Skeletal muscle tissue (tissue), 4 donors: Measurements from ENCODE around the gene LRRC8D. TPM values are rescaled to one million over a fixed set of nuclear protein-coding genes. Genes with fewer than 3 reads are reported as not detected.

Experiments used
- H3K27ac ChIP-seq: one replicate; pipeline ENCODE4 v1.7.0; 2013; ENCODE audit warnings: mild to moderate bottlenecking, low read depth, low read length, inconsistent platforms
- H3K27me3 ChIP-seq, 3 donors: one replicate each; pipeline ENCODE4 v1.7.0; 2013; ENCODE audit warnings: low read length in 3 of 3; ENCODE audit not compliant: control insufficient read depth in 3 of 3, insufficient read depth in 3 of 3
- H3K36me3 ChIP-seq, 3 donors: one replicate each; pipeline ENCODE4 v1.7.0; 2013; ENCODE audit warnings: low read length in 3 of 3; ENCODE audit not compliant: control insufficient read depth in 3 of 3, insufficient read depth in 3 of 3
- H3K4me1 ChIP-seq, 3 donors: one replicate each; pipeline ENCODE4 v1.7.0; 2013; ENCODE audit warnings: low read length in 3 of 3, mild to moderate bottlenecking in 3 of 3; ENCODE audit not compliant: control insufficient read depth in 3 of 3, insufficient read depth in 3 of 3
- H3K4me3 ChIP-seq, 3 donors: one replicate each; pipeline ENCODE4 v1.7.0; 2013; ENCODE audit warnings: low read length in 3 of 3
- H3K9ac ChIP-seq, 3 donors: one replicate each; pipeline ENCODE4 v1.7.0; 2013; ENCODE audit warnings: low read length in 3 of 3, mild to moderate bottlenecking in 3 of 3, moderate library complexity in 2 of 3, low read depth in 1 of 3
- H3K9me3 ChIP-seq, 3 donors: one replicate each; pipeline ENCODE4 v1.7.0; 2013; ENCODE audit warnings: low read length in 3 of 3; ENCODE audit not compliant: control insufficient read depth in 3 of 3
- total RNA-seq: library from RNA; depleted of rRNA; stranded (reverse); fragments of >200 nt; gene quantifications from one replicate; pipeline ENCODE4 v1.2.3, GENCODE V29; 2014
- donor health status: Osteomylitis.

Gene LRRC8D
- total RNA-seq, 1 donor from 2014 or later = 4.7 TPM

GRCh38 chr1:89880679-89881078, 59.8 kb downstream of the LRRC8D start:
- H3K4me3 ChIP-seq = no peak overlapping the region
- H3K9ac ChIP-seq = no peak overlapping the region
- no peaks in the 10 kb centered on the region for H3K36me3 ChIP-seq
- H3K4me1 ChIP-seq = peaks cover 0 to 15% (median 6%) of the 10 kb centered on the region in 3 donors
- H3K27me3 ChIP-seq = no peaks in the 10 kb centered on the region
- H3K27ac ChIP-seq = no peak overlapping the region
- no peaks in the 10 kb centered on the region for H3K9me3 ChIP-seq

DNA sequence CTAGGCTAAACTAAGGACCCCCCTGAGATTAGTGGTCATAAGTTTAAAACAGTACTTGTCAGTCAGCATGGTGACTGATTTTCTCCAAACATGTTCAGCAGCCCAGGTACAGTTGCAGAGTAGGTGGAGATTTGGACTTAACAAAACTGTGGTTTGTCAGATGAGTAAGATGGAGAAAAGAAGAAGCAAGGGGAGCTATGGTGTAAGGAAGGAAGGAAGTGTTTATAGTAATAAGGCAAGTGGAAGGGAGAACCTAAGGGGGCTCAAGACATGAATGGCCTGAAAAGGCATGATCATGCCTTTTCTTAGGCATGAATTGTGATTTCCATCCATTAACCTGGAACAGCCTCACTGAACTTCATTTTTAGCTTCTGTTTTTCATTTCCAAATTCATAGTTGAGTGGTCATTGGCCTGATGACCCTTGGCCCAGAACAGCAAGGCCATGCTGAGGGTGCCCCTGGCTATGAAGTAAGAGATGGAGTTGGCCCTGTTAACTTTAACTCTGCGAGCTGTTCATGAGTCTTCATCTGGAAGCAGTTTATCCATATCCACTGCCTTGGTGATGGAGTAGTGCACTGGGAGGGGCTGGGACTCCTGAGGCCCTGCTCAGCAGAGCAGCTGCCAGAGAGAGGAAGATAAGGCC, 60.7 kb downstream of the LRRC8D start:
- Histone ChIP-seq H3K4me3 (no peak overlapping the region), H3K27ac (no peak overlapping the region), H3K36me3 (no peaks in the 10 kb centered on the region), H3K27me3 (no peaks in the 10 kb centered on the region), H3K4me1 (peaks cover 0 to 15% (median 6%) of the 10 kb centered on the region in 3 donors), H3K9ac (no peak overlapping the region), H3K9me3 (no peaks in the 10 kb centered on the region)

DNA sequence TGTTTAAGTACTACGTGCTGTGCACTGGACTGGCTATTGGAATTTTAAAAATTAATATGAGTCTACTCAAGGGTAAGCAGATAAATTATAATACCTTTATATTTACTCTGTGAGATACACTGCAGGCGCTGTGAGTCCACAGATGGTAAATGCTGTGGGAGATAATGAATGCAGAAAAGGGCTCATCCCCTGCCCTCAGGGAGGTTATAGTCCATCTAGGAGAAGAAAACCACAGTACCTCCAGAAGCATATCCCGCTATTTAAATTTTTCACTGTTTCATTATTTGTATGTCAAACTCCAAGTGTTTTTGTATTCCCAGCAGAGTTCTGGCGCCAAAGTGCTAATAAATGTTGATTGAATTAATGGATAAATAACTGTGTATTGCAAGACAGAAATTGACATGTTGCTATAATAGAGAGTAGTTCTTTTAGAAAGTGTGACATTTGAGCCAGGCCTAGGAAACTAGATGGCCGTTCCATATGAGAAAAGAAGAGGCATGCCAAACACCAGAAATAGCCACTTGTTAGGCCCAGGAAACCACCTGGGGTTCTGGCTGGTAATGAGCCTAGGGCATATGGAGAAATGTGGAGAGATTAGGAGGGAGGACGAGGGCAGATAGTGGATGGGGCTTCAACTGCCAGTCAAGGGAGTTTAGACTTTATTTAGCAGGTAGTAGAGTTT, 61.7 kb downstream of the LRRC8D start:
- Histone ChIP-seq H3K36me3 (no peaks in the 10 kb centered on the region), H3K9me3 (no peaks in the 10 kb centered on the region), H3K27ac (no peak overlapping the region), H3K9ac (no peak overlapping the region), H3K4me1 (peaks cover 0 to 15% (median 6%) of the 10 kb centered on the region in 3 donors), H3K4me3 (no peak overlapping the region), H3K27me3 (no peaks in the 10 kb centered on the region)

- Histone ChIP-seq H3K27ac (no peak overlapping the region), H3K4me3 (no peak overlapping the region), H3K4me1 (peaks cover 0 to 14% (median 6%) of the 10 kb centered on the region in 3 donors), H3K9me3 (no peaks in the 10 kb centered on the region), H3K27me3 (no peaks in the 10 kb centered on the region), H3K36me3 (no peaks in the 10 kb centered on the region), H3K9ac (no peak overlapping the region)
These were observed 62.2 kb downstream of the LRRC8D start for GRCh38 chr1:89883030-89883379.

DNA sequence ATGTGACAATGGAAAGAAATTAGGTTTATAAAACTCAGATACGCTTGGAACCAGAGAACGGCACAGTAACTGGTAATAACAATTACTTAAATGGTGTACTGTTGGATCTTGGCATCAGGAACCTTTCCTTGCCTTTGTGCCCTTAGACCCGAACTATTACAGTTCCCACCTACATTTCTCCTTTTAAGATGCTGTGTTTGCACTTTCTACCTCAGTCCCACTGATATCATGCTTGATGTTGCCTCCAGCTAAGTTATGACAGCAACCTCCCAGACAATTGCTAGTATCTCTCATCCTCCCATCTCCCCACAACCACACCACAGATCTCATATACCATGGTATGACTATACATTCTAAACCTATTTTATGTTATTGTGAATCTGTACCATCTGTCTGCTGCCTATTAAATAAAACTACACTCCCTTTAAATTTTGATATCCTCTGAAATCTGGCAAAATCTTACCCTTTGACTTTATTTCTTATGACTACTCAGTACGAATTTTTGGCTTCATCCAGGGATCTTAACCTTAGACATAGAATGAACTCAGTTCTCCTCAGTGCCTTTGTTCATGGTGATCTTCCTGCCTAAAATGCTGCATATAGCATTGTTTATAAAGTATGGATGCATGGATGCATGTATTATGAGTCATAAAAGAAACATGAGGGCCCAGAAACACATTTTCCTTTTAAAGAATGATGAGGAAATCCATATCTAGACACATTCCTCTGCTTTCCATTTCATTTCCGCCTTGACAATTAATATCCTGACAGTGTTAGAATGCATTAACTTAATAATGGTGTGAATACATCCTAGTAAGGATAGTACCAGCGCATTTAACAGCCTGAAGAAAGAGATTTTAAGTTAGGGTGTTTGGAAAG, 64.1 kb downstream of the LRRC8D start:
- Histone ChIP-seq H3K27ac (no peak overlapping the region), H3K9ac (no peak overlapping the region), H3K36me3 (no peaks in the 10 kb centered on the region)

DNA sequence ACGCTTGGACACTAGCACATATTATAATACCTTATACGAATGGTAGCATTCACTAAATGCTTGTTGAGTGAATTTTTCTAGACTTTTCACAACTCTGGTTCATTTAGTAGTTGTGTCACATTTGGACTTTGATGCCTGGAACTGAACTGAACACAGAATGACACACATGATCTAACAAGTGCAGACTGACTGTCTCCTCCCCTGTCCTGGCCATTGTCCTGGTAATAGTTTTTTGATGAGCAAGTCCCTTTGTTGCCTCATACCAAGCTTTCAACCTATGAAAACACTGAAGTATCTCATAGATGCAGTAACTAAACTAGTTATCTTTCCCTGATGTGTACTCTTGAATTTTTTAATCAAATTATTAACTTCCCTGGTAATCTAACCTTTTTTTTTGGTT, 66.4 kb downstream of the LRRC8D start:
- H3K9ac ChIP-seq = no peak overlapping the region
- H3K4me1 ChIP-seq = peaks cover 0 to 10% (median 2%) of the 10 kb centered on the region in 3 donors
- no peak overlapping the region for H3K27ac ChIP-seq
- no peaks in the 10 kb centered on the region for H3K9me3 ChIP-seq
- no peaks in the 10 kb centered on the region for H3K27me3 ChIP-seq
- no peak overlapping the region for H3K4me3 ChIP-seq
- H3K36me3 ChIP-seq = no peaks in the 10 kb centered on the region

More for the DNA sequence above, 64.1 kb downstream of the LRRC8D start:
- Histone ChIP-seq H3K4me1 (peaks cover 0 to 10% (median 2%) of the 10 kb centered on the region in 3 donors), H3K27me3 (no peaks in the 10 kb centered on the region), H3K4me3 (no peak overlapping the region), H3K9me3 (no peaks in the 10 kb centered on the region)

GRCh38 chr1:89887713-89888112, 66.9 kb downstream of the LRRC8D start:
- no peak overlapping the region for H3K27ac ChIP-seq
- no peak overlapping the region for H3K9ac ChIP-seq
- no peaks in the 10 kb centered on the region for H3K36me3 ChIP-seq
- H3K27me3 ChIP-seq = no peaks in the 10 kb centered on the region
- peaks cover 0 to 6% (median under 1%) of the 10 kb centered on the region in 3 donors for H3K4me1 ChIP-seq
- H3K4me3 ChIP-seq = no peak overlapping the region
- H3K9me3 ChIP-seq = no peaks in the 10 kb centered on the region

DNA sequence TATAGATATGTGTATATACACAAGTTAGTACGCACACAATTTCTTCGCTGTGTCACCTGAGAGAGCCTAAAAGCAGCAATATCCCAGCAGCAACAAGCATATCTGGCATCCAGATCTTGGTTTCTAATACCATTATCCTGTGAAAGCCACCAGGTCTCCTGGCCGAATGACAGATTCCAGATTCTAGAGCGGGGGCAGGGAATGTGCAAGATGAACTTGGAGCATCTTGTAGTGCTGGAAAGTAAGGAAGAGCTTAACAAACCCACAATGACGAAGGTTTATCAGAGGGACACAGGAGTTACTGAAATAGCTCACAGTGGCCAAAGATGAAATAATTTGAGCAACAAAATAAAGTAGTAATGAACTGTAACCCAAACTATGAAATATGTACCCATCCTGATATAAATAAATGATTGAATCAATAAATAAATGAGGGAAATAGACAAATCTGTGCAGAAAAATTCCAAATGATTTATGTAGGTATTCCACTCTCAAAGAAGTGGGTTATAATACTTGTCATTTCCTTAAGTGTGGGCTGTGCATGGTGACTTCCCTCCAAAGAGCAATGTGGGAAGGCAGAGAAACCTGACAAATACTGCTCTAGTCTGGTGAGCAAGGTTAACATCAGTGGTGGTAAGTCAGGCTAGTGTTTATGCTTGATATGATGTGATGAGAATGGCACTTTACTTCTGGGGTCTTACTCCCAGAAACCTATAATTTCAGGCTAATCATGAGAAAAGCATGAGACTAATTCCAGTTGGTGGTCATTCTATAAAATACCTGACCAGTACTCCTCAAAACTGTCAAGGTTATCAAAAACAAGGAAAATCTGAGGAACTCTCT, 67.9 kb downstream of the LRRC8D start:
- Histone ChIP-seq H3K9ac (no peak overlapping the region), H3K36me3 (no peaks in the 10 kb centered on the region), H3K9me3 (no peaks in the 10 kb centered on the region), H3K27ac (no peak overlapping the region), H3K4me3 (no peak overlapping the region), H3K27me3 (no peaks in the 10 kb centered on the region), H3K4me1 (no peaks in the 10 kb centered on the region)

DNA sequence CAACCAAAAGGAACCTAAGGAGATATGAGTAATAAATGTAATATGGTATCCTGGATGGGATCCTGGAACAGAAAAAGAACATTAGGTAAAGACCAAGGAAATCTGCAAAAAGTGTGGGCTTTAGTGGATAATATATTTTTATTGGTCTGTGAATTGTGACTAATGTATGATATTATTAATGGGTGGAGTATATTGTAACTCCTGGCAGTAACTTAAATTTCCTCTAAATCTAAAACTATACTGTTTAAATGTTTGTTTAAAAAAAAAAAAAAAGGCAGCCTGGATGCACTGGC, 68.4 kb downstream of the LRRC8D start:
- Histone ChIP-seq H3K27me3 (no peaks in the 10 kb centered on the region), H3K4me3 (no peak overlapping the region), H3K36me3 (no peaks in the 10 kb centered on the region), H3K9ac (no peak overlapping the region), H3K9me3 (no peaks in the 10 kb centered on the region), H3K4me1 (peaks cover 0 to 4% (median 2%) of the 10 kb centered on the region in 3 donors), H3K27ac (no peak overlapping the region)
